ENCODE results near the gene MYCBP. TPM values are rescaled to one million over a fixed set of nuclear protein-coding genes. Genes with fewer than 3 reads are reported as not detected.

The MYCBP gene
- total and polyA plus RNA-seq, 2 of the 13 experiments (the other 11 are each of a cell fraction or from before 2014, with no cell fraction given), result 11.4 to 30.4 TPM

DNA sequence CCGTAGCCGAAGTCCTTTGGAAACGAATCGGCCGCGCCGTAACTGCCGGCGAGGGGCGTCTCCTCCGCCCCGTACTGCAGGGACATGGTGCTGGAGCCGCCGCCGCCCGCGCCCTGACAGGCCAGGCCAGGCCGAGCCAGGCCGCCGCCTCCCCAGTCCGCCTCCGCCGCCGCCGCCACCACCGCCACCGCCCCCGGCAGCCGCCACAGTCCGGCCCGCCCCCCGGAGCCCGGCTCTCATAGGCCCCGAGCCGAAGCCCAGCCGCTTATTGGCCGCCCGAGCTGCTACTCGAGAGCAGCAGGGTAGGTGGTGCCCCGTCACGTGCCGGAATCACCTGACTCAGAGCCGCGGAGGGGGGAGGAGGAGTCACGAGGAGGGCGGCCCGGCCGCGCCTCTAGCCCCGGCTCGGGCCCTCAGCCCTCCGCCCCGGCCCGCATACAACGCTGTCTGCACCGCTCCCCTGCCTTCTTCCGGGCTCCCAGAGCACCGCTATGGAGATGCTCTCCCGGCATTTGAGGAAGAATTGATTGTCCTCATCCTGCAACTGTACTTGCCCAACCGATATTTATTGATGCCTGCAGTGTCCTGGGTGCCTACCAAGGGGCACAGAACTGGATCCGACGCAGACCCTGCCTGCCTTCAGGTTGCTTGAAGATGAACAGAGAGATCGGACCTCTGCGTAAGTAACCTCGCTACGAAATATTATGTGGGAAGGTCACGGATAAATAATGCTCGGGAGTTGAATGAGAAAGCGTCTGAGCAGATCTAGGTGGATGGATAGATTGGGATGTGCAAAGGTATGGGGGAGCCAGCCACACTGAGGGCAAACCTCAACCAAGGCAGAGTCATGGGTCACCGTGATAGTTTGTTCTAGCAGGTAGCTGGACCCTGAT, 13.3 kb downstream of the MYCBP start, which contains the start of gene RRAGC (continued):
- TF ChIP-seq, protein P1, sequence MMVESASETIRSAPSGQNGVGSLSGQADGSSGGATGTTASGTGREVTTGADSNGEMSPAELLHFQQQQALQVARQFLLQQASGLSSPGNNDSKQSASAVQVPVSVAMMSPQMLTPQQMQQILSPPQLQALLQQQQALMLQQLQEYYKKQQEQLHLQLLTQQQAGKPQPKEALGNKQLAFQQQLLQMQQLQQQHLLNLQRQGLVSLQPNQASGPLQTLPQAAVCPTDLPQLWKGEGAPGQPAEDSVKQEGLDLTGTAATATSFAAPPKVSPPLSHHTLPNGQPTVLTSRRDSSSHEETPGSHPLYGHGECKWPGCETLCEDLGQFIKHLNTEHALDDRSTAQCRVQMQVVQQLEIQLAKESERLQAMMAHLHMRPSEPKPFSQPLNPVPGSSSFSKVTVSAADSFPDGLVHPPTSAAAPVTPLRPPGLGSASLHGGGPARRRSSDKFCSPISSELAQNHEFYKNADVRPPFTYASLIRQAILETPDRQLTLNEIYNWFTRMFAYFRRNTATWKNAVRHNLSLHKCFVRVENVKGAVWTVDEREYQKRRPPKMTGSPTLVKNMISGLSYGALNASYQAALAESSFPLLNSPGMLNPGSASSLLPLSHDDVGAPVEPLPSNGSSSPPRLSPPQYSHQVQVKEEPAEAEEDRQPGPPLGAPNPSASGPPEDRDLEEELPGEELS (CRISPR knock-in tag; IDR thresholded peaks at IDR 0.05), result peak; percentile 48; the same call in 1 of the 2 replicates
- peak; percentile 89 for TF ChIP-seq TGIF2 (CRISPR knock-in tag; IDR thresholded peaks at IDR 0.05)
- TF ChIP-seq, protein P2, sequence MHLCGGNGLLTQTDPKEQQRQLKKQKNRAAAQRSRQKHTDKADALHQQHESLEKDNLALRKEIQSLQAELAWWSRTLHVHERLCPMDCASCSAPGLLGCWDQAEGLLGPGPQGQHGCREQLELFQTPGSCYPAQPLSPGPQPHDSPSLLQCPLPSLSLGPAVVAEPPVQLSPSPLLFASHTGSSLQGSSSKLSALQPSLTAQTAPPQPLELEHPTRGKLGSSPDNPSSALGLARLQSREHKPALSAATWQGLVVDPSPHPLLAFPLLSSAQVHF (CRISPR knock-in tag; IDR thresholded peaks at IDR 0.05), result no peak
- TF ChIP-seq ZNF441 (CRISPR knock-in tag; IDR thresholded peaks at IDR 0.05; ENCODE audit: borderline replicate concordance), result peak; percentile 65; the same call in 1 of the 2 replicates
- no peak for TF ChIP-seq MZF1 (CRISPR knock-in tag; IDR thresholded peaks at IDR 0.05; ENCODE audit: borderline replicate concordance)
- TF ChIP-seq, protein P3, sequence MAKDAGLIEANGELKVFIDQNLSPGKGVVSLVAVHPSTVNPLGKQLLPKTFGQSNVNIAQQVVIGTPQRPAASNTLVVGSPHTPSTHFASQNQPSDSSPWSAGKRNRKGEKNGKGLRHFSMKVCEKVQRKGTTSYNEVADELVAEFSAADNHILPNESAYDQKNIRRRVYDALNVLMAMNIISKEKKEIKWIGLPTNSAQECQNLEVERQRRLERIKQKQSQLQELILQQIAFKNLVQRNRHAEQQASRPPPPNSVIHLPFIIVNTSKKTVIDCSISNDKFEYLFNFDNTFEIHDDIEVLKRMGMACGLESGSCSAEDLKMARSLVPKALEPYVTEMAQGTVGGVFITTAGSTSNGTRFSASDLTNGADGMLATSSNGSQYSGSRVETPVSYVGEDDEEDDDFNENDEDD (CRISPR knock-in tag; IDR thresholded peaks at IDR 0.05; ENCODE audit: borderline replicate concordance), result peak; percentile 37; the same call in 1 of the 2 replicates
- TF ChIP-seq ASH2L (IDR thresholded peaks at IDR 0.05; ENCODE audit: insufficient read length, low read depth, low read length), result peak; percentile 65
- TF ChIP-seq, protein P4, sequence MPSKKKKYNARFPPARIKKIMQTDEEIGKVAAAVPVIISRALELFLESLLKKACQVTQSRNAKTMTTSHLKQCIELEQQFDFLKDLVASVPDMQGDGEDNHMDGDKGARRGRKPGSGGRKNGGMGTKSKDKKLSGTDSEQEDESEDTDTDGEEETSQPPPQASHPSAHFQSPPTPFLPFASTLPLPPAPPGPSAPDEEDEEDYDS (CRISPR knock-in tag; IDR thresholded peaks at IDR 0.05), result 0 out of 2 replicates have a peak, but pooled peaks have one; percentile 17
- TF ChIP-seq ZNF367 (CRISPR knock-in tag; IDR thresholded peaks at IDR 0.05; ENCODE audit: borderline replicate concordance), result no peak
- TF ChIP-seq FLYWCH1 (CRISPR knock-in tag; IDR thresholded peaks at IDR 0.05), result no peak
- TF ChIP-seq SNRNP70 (IDR thresholded peaks at IDR 0.05; ENCODE audit: low read depth, low read length), result no peak
- TF ChIP-seq, protein P5, sequence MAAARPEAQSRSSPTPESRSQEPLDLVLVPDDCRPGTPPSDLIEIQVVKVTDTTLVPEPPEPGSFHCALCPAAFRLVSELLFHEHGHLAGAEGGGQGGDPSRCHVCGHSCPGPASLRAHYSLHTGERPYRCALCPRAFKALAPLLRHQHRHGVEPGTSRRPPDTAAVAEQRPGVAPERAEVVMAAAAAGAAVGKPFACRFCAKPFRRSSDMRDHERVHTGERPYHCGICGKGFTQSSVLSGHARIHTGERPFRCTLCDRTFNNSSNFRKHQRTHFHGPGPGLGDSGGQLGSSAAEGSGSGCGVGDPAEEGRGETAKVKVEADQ (CRISPR knock-in tag; IDR thresholded peaks at IDR 0.05; ENCODE audit: borderline replicate concordance), result no peak
- TF ChIP-seq HOXA9 (CRISPR knock-in tag; IDR thresholded peaks at IDR 0.05; ENCODE audit: borderline replicate concordance), result no peak
- no peak for TF ChIP-seq LCORL (IDR thresholded peaks at IDR 0.05)
- TF ChIP-seq LCORL (CRISPR knock-in tag; IDR thresholded peaks at IDR 0.05), result peak; percentile 60
- no peak for TF ChIP-seq ZFP1 (CRISPR knock-in tag; IDR thresholded peaks at IDR 0.05)
- TF ChIP-seq, protein P6, sequence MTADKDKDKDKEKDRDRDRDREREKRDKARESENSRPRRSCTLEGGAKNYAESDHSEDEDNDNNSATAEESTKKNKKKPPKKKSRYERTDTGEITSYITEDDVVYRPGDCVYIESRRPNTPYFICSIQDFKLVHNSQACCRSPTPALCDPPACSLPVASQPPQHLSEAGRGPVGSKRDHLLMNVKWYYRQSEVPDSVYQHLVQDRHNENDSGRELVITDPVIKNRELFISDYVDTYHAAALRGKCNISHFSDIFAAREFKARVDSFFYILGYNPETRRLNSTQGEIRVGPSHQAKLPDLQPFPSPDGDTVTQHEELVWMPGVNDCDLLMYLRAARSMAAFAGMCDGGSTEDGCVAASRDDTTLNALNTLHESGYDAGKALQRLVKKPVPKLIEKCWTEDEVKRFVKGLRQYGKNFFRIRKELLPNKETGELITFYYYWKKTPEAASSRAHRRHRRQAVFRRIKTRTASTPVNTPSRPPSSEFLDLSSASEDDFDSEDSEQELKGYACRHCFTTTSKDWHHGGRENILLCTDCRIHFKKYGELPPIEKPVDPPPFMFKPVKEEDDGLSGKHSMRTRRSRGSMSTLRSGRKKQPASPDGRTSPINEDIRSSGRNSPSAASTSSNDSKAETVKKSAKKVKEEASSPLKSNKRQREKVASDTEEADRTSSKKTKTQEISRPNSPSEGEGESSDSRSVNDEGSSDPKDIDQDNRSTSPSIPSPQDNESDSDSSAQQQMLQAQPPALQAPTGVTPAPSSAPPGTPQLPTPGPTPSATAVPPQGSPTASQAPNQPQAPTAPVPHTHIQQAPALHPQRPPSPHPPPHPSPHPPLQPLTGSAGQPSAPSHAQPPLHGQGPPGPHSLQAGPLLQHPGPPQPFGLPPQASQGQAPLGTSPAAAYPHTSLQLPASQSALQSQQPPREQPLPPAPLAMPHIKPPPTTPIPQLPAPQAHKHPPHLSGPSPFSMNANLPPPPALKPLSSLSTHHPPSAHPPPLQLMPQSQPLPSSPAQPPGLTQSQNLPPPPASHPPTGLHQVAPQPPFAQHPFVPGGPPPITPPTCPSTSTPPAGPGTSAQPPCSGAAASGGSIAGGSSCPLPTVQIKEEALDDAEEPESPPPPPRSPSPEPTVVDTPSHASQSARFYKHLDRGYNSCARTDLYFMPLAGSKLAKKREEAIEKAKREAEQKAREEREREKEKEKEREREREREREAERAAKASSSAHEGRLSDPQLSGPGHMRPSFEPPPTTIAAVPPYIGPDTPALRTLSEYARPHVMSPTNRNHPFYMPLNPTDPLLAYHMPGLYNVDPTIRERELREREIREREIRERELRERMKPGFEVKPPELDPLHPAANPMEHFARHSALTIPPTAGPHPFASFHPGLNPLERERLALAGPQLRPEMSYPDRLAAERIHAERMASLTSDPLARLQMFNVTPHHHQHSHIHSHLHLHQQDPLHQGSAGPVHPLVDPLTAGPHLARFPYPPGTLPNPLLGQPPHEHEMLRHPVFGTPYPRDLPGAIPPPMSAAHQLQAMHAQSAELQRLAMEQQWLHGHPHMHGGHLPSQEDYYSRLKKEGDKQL (CRISPR knock-in tag; IDR thresholded peaks at IDR 0.05; ENCODE audit: low read depth), result no peak
- no peak for TF ChIP-seq ATF1 (CRISPR knock-in tag; IDR thresholded peaks at IDR 0.05)

Measured in HepG2 (cell line).